Body of pancreas (tissue), 4 donors: ENCODE measurements around the gene SNRNP48. TPM values are rescaled to one million over a fixed set of nuclear protein-coding genes. Genes with fewer than 3 reads are reported as not detected.

Experiments
- ATAC-seq: fragments of 150-250 bp; one replicate; pipeline ENCODE4 v1.9.1; 2016
- DNase-seq, 4 donors: peaks; one replicate each; pipeline ENCODE4 v3.0.0-alpha.2; 2019
- H3K27ac ChIP-seq, 4 donors: fragments of 200-600 bp; sonication (generic); 1 replicate in 3 of 4; 2 replicates in 1 of 4; pipeline versions ENCODE4 v1.5.1 to v1.6.1; 2016 to 2019; ENCODE audit warnings: mild to moderate bottlenecking in 1 of 4, mixed read lengths in 1 of 4, moderate library complexity in 1 of 4
- H3K27me3 ChIP-seq, 2 donors: fragments of 200-600 bp; sonication (generic); one replicate each; pipeline ENCODE4 v1.6.0; 2016; ENCODE audit warnings: mild to moderate bottlenecking in 1 of 2
- H3K36me3 ChIP-seq, 2 donors: fragments of 200-600 bp; sonication (generic); replicated peaks in 1 of 2; 2 replicates each; pipeline ENCODE4 v1.5.1; 2016; ENCODE audit warnings: low read depth in 2 of 2; ENCODE audit not compliant: insufficient read depth in 1 of 2
- H3K4me1 ChIP-seq: fragments of 200-600 bp; sonication (generic); one replicate; pipeline ENCODE4 v1.6.0; 2016
- H3K4me3 ChIP-seq, 2 donors: fragments of 200-600 bp; sonication (generic); 1 replicate in 1 of 2; 2 replicates in 1 of 2; pipeline ENCODE4 v1.5.1; 2016 to 2019
- H3K9me3 ChIP-seq, 3 donors: fragments of 200-600 bp; sonication (generic); 1 replicate in 2 of 3; 2 replicates in 1 of 3; pipeline ENCODE4 v1.5.1; 2016
- POLR2A ChIP-seq, 3 donors: fragments of 450-650 bp; IDR thresholded peaks; one replicate each; pipeline ENCODE4 v1.6.1; 2016; ENCODE audit warnings: antibody characterized with exemption in 3 of 3, mild to moderate bottlenecking in 2 of 3
- WGBS, 2 donors: methylation state at CpG; one replicate each; pipeline ENCODE4 v1.1.5; 2017; 5-methylcytosine and 5-hydroxymethylcytosine counted together
- intact Hi-C: fragments of 100-400 bp; cut with DNase I; formaldehyde crosslinking; loops from one replicate; pipeline ENCODE4 v1.15.1; 2023
- total RNA-seq, 2 donors: library from RNA; depleted of rRNA; stranded (reverse); fragments of >200 nt; gene quantifications; one replicate each; pipeline ENCODE4 v1.1.0, GENCODE V29; 2016
- TF ChIP-seq, protein P1 (sequence below), 7 experiments: fragments of 450-650 bp in 4 of 7; fragments of 200-600 bp in 3 of 7; sonication (generic) in 3 of 7; IDR thresholded peaks; one replicate each; pipeline ENCODE4 v1.5.1; 2016 to 2019; ENCODE audit warnings: antibody characterized with exemption in 7 of 7

SNRNP48 gene
- total RNA-seq, 2 donors from 2014 or later = 8.6 to 18.7 TPM

- H3K4me1 ChIP-seq = no peaks in the 10 kb centered on the region
- H3K27ac ChIP-seq = no peak overlapping the region
- no peaks in the 10 kb centered on the region for H3K36me3 ChIP-seq
- intact Hi-C loops = no loop called here
- no peaks in the 10 kb centered on the region for H3K27me3 ChIP-seq
- TF ChIP-seq, protein P1, sequence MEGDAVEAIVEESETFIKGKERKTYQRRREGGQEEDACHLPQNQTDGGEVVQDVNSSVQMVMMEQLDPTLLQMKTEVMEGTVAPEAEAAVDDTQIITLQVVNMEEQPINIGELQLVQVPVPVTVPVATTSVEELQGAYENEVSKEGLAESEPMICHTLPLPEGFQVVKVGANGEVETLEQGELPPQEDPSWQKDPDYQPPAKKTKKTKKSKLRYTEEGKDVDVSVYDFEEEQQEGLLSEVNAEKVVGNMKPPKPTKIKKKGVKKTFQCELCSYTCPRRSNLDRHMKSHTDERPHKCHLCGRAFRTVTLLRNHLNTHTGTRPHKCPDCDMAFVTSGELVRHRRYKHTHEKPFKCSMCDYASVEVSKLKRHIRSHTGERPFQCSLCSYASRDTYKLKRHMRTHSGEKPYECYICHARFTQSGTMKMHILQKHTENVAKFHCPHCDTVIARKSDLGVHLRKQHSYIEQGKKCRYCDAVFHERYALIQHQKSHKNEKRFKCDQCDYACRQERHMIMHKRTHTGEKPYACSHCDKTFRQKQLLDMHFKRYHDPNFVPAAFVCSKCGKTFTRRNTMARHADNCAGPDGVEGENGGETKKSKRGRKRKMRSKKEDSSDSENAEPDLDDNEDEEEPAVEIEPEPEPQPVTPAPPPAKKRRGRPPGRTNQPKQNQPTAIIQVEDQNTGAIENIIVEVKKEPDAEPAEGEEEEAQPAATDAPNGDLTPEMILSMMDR (IDR thresholded peaks at IDR 0.05) = no peak
- TF ChIP-seq POLR2A (IDR thresholded peaks at IDR 0.05) = no peak
- DNase-seq = no peak
- 82 to 90% methylated on average over 1 of the region's 1 CpG for WGBS, 2 donors
- H3K9me3 ChIP-seq = no peaks in the 10 kb centered on the region
- no peak for ATAC-seq
- no peak overlapping the region for H3K4me3 ChIP-seq
Measured at GRCh38 chr6:7640016-7640415, 50.0 kb downstream of the SNRNP48 start.

- Histone ChIP-seq H3K4me3 (no peak overlapping the region), H3K27ac (no peak overlapping the region), H3K4me1 (no peaks in the 10 kb centered on the region), H3K9me3 (no peaks in the 10 kb centered on the region), H3K36me3 (no peaks in the 10 kb centered on the region), H3K27me3 (no peaks in the 10 kb centered on the region)
- no peak for ATAC-seq
- TF ChIP-seq, protein P1 (IDR thresholded peaks at IDR 0.05) = no peak
- TF ChIP-seq POLR2A (IDR thresholded peaks at IDR 0.05) = no peak
- WGBS, 2 donors = 71 to 75% methylated on average over 12 of the region's 12 CpGs
- DNase-seq = no peak
- intact Hi-C loops = no loop called here
Measured at GRCh38 chr6:7640607-7641577, 50.9 kb downstream of the SNRNP48 start.

DNA sequence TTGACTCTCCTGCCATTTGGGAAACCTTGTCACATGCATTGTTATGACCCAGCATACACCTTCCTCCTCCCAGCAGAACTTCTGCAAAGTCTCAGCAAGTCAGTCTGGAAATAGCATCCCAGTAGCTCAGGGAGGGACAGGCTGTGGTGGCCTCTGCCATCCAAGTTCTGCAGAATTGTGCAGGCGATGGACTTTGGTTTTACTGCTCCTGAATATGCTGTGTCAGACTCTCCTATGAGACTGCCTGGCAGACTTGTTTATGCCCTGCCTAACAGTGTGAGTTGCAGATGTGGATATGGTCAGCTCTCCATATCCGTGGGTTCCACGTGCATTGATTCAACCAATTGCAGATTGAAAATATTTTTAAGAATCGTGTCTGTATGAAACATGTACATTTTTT lies 52.8 kb downstream of the SNRNP48 start:
- Histone ChIP-seq H3K27ac (no peak overlapping the region), H3K4me3 (no peak overlapping the region), H3K36me3 (no peaks in the 10 kb centered on the region), H3K4me1 (no peaks in the 10 kb centered on the region), H3K9me3 (no peaks in the 10 kb centered on the region), H3K27me3 (no peaks in the 10 kb centered on the region)
- TF ChIP-seq POLR2A (IDR thresholded peaks at IDR 0.05) = no peak
- TF ChIP-seq, protein P1 (IDR thresholded peaks at IDR 0.05) = no peak
- ATAC-seq = no peak
- intact Hi-C loops = no loop called here
- WGBS, 2 donors = 74 to 84% methylated on average over 4 of the region's 4 CpGs
- no peak for DNase-seq

GRCh38 chr6:7644417-7644816 lies 54.4 kb downstream of the SNRNP48 start:
- H3K27ac ChIP-seq = no peak overlapping the region
- no peaks in the 10 kb centered on the region for H3K27me3 ChIP-seq
- 81 to 89% methylated on average over 2 of the region's 2 CpGs for WGBS, 2 donors
- H3K4me3 ChIP-seq = no peak overlapping the region
- ATAC-seq (no peak), DNase-seq (no peak)
- H3K9me3 ChIP-seq = no peaks in the 10 kb centered on the region
- H3K4me1 ChIP-seq = no peaks in the 10 kb centered on the region
- intact Hi-C loops = no loop called here
- TF ChIP-seq POLR2A (IDR thresholded peaks at IDR 0.05) = no peak
- TF ChIP-seq, protein P1 (IDR thresholded peaks at IDR 0.05) = no peak
- H3K36me3 ChIP-seq = no peaks in the 10 kb centered on the region
